Peyer's patch (tissue), 4 donors: ENCODE measurements around the gene CTSZ. TPM values are rescaled to one million over a fixed set of nuclear protein-coding genes. Genes with fewer than 3 reads are reported as not detected.

ENCODE experiments used
- DNase-seq, 3 donors: peaks; one replicate each; pipeline ENCODE4 v3.0.0-alpha.2; 2017 to 2019
- H3K27ac ChIP-seq, 4 donors: fragments of 200-600 bp; sonication (generic); one replicate each; pipeline ENCODE4 v1.5.1; 2016 to 2019
- H3K27me3 ChIP-seq, 2 donors: fragments of 200-600 bp; sonication (generic); one replicate each; pipeline ENCODE4 v1.5.1; 2019
- H3K36me3 ChIP-seq, 3 donors: fragments of 200-600 bp; sonication (generic); one replicate each; pipeline ENCODE4 v1.5.1; 2016 to 2019
- H3K4me1 ChIP-seq, 4 donors: fragments of 200-600 bp; sonication (generic); one replicate each; pipeline ENCODE4 v1.5.1; 2016 to 2019
- H3K4me3 ChIP-seq, 4 donors: fragments of 200-600 bp; sonication (generic); 1 replicate in 3 of 4; 2 replicates in 1 of 4; pipeline ENCODE4 v1.5.1; 2016 to 2019; ENCODE audit warnings: mild to moderate bottlenecking in 1 of 4
- H3K9me3 ChIP-seq, 4 donors: fragments of 200-600 bp; sonication (generic); one replicate each; pipeline ENCODE4 v1.5.1; 2016 to 2019; ENCODE audit warnings: mild to moderate bottlenecking in 1 of 4
- CTCF ChIP-seq, 6 experiments: fragments of 450-650 bp in 4 of 6; fragments of 200-600 bp in 2 of 6; sonication (generic) in 1 of 6; IDR thresholded peaks; one replicate each; pipeline ENCODE4 v1.5.1; 2017 to 2019; ENCODE audit warnings: antibody characterized with exemption in 6 of 6, mild to moderate bottlenecking in 3 of 6, moderate library complexity in 1 of 6
- POLR2A ChIP-seq, 2 donors: fragments of 450-650 bp; IDR thresholded peaks; one replicate each; pipeline ENCODE4 v1.5.1; 2017; ENCODE audit warnings: antibody characterized with exemption in 2 of 2, mild to moderate bottlenecking in 2 of 2, moderate library complexity in 2 of 2
- total RNA-seq, 4 donors: library from RNA; depleted of rRNA; stranded (reverse); fragments of >200 nt; gene quantifications; one replicate each; pipeline ENCODE4 v1.1.0, GENCODE V29; 2016

The CTSZ gene
- total RNA-seq, 4 donors from 2014 or later, result 78.4 to 310 (median 274) TPM

GRCh38 chr20:59032023-59032712, 25.1 kb upstream of the CTSZ start, which contains the start of gene ATP5F1E:
Gene ATP5F1E (minus strand): TSS chr20:59032335. CDS start chr20:59032251, 84 bp downstream.
- H3K4me3 ChIP-seq, result peak within 1 kb of the TSS; percentile 62 to 88 (median 76)
- TF ChIP-seq CTCF (IDR thresholded peaks at IDR 0.05) (no peak), POLR2A (IDR thresholded peaks at IDR 0.05) (peak; percentile 73 to 86)
- peaks cover 0 to 41% (median 11%) of the 10 kb centered on the region in 4 donors for H3K4me1 ChIP-seq
- DNase-seq, result peak; percentile 98 to 99 (median 98)
- H3K27me3 ChIP-seq, result no peaks in the 10 kb centered on the region
- no peaks in the 10 kb centered on the region for H3K9me3 ChIP-seq
- H3K36me3 ChIP-seq, result peaks cover 0 to 55% (median 0%) of the 10 kb centered on the region in 3 donors
- peak within 1 kb of the TSS; percentile 87 to 95 (median 92) for H3K27ac ChIP-seq

- Histone ChIP-seq H3K36me3 (peaks cover 0 to 55% (median 0%) of the 10 kb centered on the region in 3 donors), H3K27me3 (no peaks in the 10 kb centered on the region), H3K4me1 (peaks cover 0 to 41% (median 11%) of the 10 kb centered on the region in 4 donors), H3K9me3 (no peaks in the 10 kb centered on the region), H3K4me3 (peak overlapping the region; percentile 62 to 88 (median 76)), H3K27ac (peak overlapping the region; percentile 87 to 95 (median 92))
- peak in 1 of 3 donors; percentile 65 for DNase-seq
- no peak for TF ChIP-seq CTCF (IDR thresholded peaks at IDR 0.05)
- no peak for TF ChIP-seq POLR2A (IDR thresholded peaks at IDR 0.05)
These were observed 24.5 kb upstream of the CTSZ start for GRCh38 chr20:59031564-59032022.

- Histone ChIP-seq H3K4me1 (peaks cover 0 to 41% (median 11%) of the 10 kb centered on the region in 4 donors), H3K9me3 (no peaks in the 10 kb centered on the region), H3K27me3 (no peaks in the 10 kb centered on the region), H3K27ac (peak overlapping the region; percentile 87 to 95 (median 92)), H3K36me3 (peaks cover 0 to 55% (median 0%) of the 10 kb centered on the region in 3 donors), H3K4me3 (peak overlapping the region; percentile 62 to 88 (median 76))
- peak in 1 of 3 donors; percentile 51 for DNase-seq
- no peak for TF ChIP-seq CTCF (IDR thresholded peaks at IDR 0.05)
- peak in 1 of 2 donors; percentile 17 for TF ChIP-seq POLR2A (IDR thresholded peaks at IDR 0.05)
These were observed 24.0 kb upstream of the CTSZ start for GRCh38 chr20:59030911-59031563.

GRCh38 chr20:59028812-59029211, 21.8 kb upstream of the CTSZ start:
- Histone ChIP-seq H3K27me3 (no peaks in the 10 kb centered on the region), H3K36me3 (peaks cover 0 to 63% (median 0%) of the 10 kb centered on the region in 3 donors), H3K27ac (no peak overlapping the region), H3K4me3 (peak overlapping the region in 1 of 4 donors; percentile 22), H3K4me1 (peaks cover 0 to 41% (median 11%) of the 10 kb centered on the region in 4 donors), H3K9me3 (no peaks in the 10 kb centered on the region)
- DNase-seq, result no peak
- no peak for TF ChIP-seq POLR2A (IDR thresholded peaks at IDR 0.05)
- no peak for TF ChIP-seq CTCF (IDR thresholded peaks at IDR 0.05)

- H3K27me3 ChIP-seq, result no peaks in the 10 kb centered on the region
- no peak overlapping the region for H3K27ac ChIP-seq
- H3K9me3 ChIP-seq, result no peaks in the 10 kb centered on the region
- TF ChIP-seq POLR2A (IDR thresholded peaks at IDR 0.05) (no peak), CTCF (IDR thresholded peaks at IDR 0.05) (no peak)
- no peak overlapping the region for H3K4me3 ChIP-seq
- peaks cover 0 to 37% (median 11%) of the 10 kb centered on the region in 4 donors for H3K4me1 ChIP-seq
- peaks cover 0 to 70% (median 0%) of the 10 kb centered on the region in 3 donors for H3K36me3 ChIP-seq
- DNase-seq, result no peak
These were observed 20.8 kb upstream of the CTSZ start for GRCh38 chr20:59027741-59028320.
